AG04450 (cell line): ENCODE data around the gene MORC1. TPM values are rescaled to one million over a fixed set of nuclear protein-coding genes. Genes with fewer than 3 reads are reported as not detected.

ENCODE experiments used
- CTCF ChIA-PET: fragments of 300-600, 350-600 bp; formaldehyde crosslinking; extraction: SDS; loops from one replicate; lab custom pipeline; 2022; ENCODE audit warnings: antibody characterized with exemption, inconsistent platforms; lab: Charles Lee
- POLR2A ChIA-PET: fragments of 350-600 bp; formaldehyde crosslinking; extraction: SDS; loops from one replicate; lab custom pipeline; 2021; ENCODE audit warnings: antibody characterized with exemption, inconsistent platforms; lab: Yijun Ruan, JAX
- DNase-seq: peaks from one replicate; pipeline ENCODE4 v3.0.0-alpha.2; 2011; ENCODE audit warnings: low read depth, low spot score
- H3K27ac ChIP-seq: one replicate; pipeline ENCODE4 v1.5.1; 2012; ENCODE audit warnings: low read depth, low read length, control low read depth
- H3K27me3 ChIP-seq: one replicate; pipeline ENCODE4 v1.6.0; 2012; ENCODE audit warnings: low read length; ENCODE audit not compliant: control insufficient read depth, insufficient read depth
- H3K4me3 ChIP-seq: 2 replicates; pipeline ENCODE4 v1.5.1; 2011; ENCODE audit warnings: mild to moderate bottlenecking, low read depth, low read length, control low read depth
- H3K9me3 ChIP-seq: 2 replicates; pipeline ENCODE4 v1.5.1; 2012; ENCODE audit warnings: low read length; ENCODE audit not compliant: control insufficient read depth, insufficient read depth
- polyA plus RNA-seq: library from polyadenylated mRNA; depleted of rRNA; stranded (reverse); fragments of >200 nt; gene quantifications from 2 replicates; pipeline ENCODE4 v1.2.3, GENCODE V29; 2011
- TF ChIP-seq, protein P1 (sequence below): IDR thresholded peaks from 2 replicates; pipeline ENCODE4 v1.5.1; 2011; ENCODE audit warnings: low read depth, low read length, control low read depth, inconsistent platforms

The MORC1 gene
- polyA plus RNA-seq, 1 experiment: not detected

GRCh38 chr3:109114746-109115145 is 3.2 kb downstream of the MORC1 start:
- Histone ChIP-seq H3K27me3 (peaks cover 2% of the 10 kb centered on the region), H3K9me3 (peaks cover 5% of the 10 kb centered on the region; the same call in 1 of the 2 replicates), H3K27ac (no peak overlapping the region), H3K4me3 (no peak overlapping the region)
- ChIA-PET POLR2A (no interaction called here), CTCF (no interaction called here)
- DNase-seq: no peak
- TF ChIP-seq, protein P1, sequence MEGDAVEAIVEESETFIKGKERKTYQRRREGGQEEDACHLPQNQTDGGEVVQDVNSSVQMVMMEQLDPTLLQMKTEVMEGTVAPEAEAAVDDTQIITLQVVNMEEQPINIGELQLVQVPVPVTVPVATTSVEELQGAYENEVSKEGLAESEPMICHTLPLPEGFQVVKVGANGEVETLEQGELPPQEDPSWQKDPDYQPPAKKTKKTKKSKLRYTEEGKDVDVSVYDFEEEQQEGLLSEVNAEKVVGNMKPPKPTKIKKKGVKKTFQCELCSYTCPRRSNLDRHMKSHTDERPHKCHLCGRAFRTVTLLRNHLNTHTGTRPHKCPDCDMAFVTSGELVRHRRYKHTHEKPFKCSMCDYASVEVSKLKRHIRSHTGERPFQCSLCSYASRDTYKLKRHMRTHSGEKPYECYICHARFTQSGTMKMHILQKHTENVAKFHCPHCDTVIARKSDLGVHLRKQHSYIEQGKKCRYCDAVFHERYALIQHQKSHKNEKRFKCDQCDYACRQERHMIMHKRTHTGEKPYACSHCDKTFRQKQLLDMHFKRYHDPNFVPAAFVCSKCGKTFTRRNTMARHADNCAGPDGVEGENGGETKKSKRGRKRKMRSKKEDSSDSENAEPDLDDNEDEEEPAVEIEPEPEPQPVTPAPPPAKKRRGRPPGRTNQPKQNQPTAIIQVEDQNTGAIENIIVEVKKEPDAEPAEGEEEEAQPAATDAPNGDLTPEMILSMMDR: no peak

DNA sequence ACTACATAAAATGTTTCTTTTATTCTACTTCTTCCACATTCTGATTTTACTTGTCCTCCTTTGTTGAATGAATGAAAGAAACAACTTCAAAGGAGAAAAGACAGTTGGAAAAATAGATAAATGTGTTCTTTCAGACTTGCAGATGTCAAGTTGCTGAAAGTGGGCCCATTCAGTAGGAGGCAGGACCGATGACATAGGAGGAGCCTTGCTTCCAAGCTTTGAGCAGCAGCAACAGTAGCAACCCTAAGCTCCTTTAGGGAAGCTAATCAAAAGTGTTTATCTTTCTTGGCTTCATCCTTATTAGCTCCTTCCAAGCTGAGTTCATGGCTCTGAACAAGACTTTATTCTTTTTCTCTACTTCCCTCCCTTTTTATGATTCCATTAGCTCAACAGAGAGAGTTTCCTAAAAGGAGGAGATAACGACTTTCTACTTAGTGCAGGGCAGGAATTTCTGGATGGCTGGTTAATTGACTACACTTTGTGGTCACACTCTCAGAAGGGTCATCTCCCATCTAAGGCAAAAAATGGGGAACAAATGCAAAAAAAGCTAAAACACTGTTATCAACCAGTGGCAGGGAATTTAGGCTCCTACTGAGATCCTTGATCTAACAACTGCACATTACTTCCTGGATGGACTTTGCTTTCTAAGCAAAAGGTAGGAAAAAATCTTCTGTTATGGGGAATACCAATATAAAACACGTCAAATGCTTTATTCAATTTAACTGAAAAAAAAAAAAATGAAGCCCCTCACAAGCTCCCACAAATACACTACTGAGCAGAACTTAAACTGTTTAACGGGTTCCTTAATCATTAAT is 4.8 kb downstream of the MORC1 start:
- H3K27ac ChIP-seq: no peak overlapping the region
- POLR2A ChIA-PET: interaction anchor here (0.6 kb wide), 1 partner anchor 130 kb away, joined by 6 read pairs; no protein-coding TSS in a partner anchor
- no peak overlapping the region for H3K4me3 ChIP-seq
- DNase-seq: no peak
- CTCF ChIA-PET: interaction anchor here (0.7 kb wide), 1 partner anchor 32 kb away, joined by 3 read pairs; no protein-coding TSS in a partner anchor
- peaks cover 4% of the 10 kb centered on the region; the same call in 1 of the 2 replicates for H3K9me3 ChIP-seq
- peaks cover 2% of the 10 kb centered on the region for H3K27me3 ChIP-seq
- TF ChIP-seq, protein P1: no peak

GRCh38 chr3:109109574-109109973 is 8.4 kb downstream of the MORC1 start:
- ChIA-PET CTCF (interaction anchor here (2.2 kb wide), 1 partner anchor 28 kb away, joined by 9 read pairs; no protein-coding TSS in a partner anchor), POLR2A (no interaction called here)
- Histone ChIP-seq H3K9me3 (no peaks in the 10 kb centered on the region), H3K4me3 (no peak overlapping the region), H3K27me3 (peaks cover 2% of the 10 kb centered on the region), H3K27ac (no peak overlapping the region)
- TF ChIP-seq, protein P1: no peak
- DNase-seq: no peak

- POLR2A ChIA-PET: no interaction called here
- no peak overlapping the region for H3K27ac ChIP-seq
- TF ChIP-seq, protein P1: no peak
- no peaks in the 10 kb centered on the region for H3K27me3 ChIP-seq
- H3K4me3 ChIP-seq: no peak overlapping the region
- DNase-seq: no peak
- CTCF ChIA-PET: no interaction called here
- H3K9me3 ChIP-seq: no peaks in the 10 kb centered on the region
Measured at GRCh38 chr3:109098079-109098644, 19.8 kb downstream of the MORC1 start.

DNA sequence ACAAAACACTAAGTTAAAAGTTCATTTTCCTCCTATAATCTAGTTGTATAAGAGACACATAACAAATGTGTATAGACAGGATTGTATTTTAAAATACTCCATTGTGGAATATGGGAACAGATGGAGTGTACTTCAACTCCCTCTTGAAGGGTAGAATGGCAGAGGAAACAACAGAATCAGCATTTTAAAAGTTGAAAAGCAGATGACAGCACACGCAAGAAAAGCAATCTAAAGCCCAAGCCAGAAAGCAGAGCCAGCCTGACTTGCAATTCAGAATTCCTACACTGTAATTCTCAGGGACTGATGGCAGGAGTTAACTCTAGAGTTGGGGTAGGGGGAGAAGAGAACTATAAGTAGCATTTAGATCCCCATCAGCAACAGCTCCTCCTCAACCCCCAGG is 22.8 kb downstream of the MORC1 start:
- Histone ChIP-seq H3K4me3 (no peak overlapping the region), H3K27ac (no peak overlapping the region), H3K9me3 (no peaks in the 10 kb centered on the region), H3K27me3 (no peaks in the 10 kb centered on the region)
- ChIA-PET CTCF (interaction anchor here (1.0 kb wide), 2 partner anchors 13 kb away, joined by 4 to 5 read pairs; no protein-coding TSS in a partner anchor), POLR2A (no interaction called here)
- no peak for DNase-seq
- TF ChIP-seq, protein P1: no peak
